ENCODE measurements around the gene PPP1R10.

The PPP1R10 gene

GRCh38 chr6:30598912-30599624, 18.0 kb downstream of the PPP1R10 start:
- DNase-seq (ENCODE audit: low read depth): no peak

- peak; percentile 60 for DNase-seq (ENCODE audit: low read depth)
These were observed 19.5 kb downstream of the PPP1R10 start for GRCh38 chr6:30597315-30598144.

DNA sequence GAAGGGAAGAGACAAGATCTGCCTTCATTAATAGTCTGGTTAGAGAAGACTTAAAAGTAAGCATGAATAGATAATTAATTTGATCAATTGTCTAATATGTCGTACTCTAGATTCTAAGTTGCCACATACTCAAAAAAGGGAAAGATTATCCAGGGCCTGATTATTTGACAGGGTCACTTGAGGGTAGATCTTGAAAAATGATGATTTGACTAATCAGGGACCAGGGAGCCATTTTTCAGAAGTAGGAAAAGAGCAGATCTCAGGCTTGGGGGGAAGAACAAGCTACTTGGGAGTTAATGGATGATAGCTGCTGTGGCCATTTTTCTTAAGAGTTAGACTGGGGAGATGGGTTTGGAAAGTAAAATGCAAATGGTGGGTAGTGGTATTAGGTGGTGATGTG, 24.8 kb downstream of the PPP1R10 start:
- no peak for DNase-seq (ENCODE audit: low read depth)

- no peak for DNase-seq (ENCODE audit: low read depth)
These were observed 26.0 kb downstream of the PPP1R10 start for GRCh38 chr6:30591008-30591407.

DNA sequence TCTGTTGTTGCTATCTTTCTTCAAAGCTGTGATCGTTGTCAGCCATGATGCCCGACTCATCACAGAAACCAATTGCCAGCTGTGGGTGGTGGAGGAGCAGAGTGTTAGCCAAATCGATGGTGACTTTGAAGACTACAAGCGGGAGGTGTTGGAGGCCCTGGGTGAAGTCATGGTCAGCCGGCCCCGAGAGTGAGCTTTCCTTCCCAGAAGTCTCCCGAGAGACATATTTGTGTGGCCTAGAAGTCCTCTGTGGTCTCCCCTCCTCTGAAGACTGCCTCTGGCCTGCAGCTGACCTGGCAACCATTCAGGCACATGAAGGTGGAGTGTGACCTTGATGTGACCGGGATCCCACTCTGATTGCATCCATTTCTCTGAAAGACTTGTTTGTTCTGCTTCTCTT, 26.5 kb downstream of the PPP1R10 start:
- no peak for DNase-seq (ENCODE audit: low read depth)

DNA sequence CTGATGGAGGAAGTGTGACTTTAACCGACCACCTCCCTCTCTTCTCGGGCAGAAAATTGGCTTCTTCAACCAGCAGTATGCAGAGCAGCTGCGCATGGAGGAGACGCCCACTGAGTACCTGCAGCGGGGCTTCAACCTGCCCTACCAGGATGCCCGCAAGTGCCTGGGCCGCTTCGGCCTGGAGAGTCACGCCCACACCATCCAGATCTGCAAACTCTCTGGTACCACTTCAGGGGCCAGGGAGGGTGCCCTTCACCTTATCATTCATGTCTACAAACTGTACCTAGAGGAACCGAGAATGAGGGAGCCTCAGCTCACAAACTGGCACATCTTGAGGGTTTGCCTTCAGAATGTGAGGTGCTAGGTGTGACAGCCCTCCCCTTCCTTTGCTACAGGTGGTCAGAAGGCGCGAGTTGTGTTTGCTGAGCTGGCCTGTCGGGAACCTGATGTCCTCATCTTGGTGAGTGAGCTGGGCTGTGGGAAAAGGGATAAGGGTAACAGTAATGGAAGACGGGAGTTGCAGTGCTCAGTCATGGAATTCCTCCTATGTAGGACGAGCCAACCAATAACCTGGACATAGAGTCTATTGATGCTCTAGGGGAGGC, 27.2 kb downstream of the PPP1R10 start:
- no peak for DNase-seq (ENCODE audit: low read depth)

- DNase-seq (ENCODE audit: low read depth): no peak
These were observed 33.1 kb downstream of the PPP1R10 start for GRCh38 chr6:30583921-30584320.

DNA sequence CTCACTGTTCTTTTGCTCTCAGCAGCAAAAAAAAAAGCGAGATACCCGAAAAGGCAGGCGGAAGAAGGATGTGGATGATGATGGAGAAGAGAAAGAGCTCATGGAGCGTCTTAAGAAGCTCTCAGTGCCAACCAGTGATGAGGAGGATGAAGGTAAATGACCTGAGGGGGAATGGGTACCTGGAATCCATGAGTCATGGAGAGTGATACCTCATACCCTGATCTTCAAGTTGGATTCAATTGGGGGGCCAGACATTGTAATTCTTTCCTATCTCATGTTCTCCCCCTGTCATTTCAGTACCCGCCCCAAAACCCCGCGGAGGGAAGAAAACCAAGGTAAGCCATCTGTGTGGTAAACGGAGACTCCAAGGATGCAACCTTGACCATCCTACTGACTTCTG, 39.0 kb downstream of the PPP1R10 start:
- DNase-seq (ENCODE audit: low read depth): no peak

DNA sequence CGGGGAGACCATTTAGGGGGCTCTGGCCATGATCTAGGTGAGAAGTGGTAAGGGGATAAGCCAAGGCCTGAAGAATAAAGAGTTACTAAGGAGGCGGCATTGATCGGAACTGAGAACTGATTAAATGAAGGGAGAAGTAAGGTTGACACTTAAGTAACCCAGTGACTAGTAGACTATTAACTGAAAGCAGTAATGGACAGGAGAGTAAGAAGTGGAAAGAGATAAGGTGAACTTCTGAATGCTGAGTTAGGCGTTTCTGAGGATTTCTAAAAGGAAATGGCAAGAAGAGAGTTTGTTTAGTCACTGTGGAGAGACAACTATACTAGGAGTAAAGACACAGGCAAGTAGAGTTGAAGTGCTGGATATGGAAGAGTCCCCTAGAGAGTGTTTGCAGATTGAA, 43.9 kb downstream of the PPP1R10 start:
- DNase-seq (ENCODE audit: low read depth): no peak

- DNase-seq (ENCODE audit: low read depth): no peak
These were observed 44.9 kb downstream of the PPP1R10 start for GRCh38 chr6:30572148-30572547.

DNA sequence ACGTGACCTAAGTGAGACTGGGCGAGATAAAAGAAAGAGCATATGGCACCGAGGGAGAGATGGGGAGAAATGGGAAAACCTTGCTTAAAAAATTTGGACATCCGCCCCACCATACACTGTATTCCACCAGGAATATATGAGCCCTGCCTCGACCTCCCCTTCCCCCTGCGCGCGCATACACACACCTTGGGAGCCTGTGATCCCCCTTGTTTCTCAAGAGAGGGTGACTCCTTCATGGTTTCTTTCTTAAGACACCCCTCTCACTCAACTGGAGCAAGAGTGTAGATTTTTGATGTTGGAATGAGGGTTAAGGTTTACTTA, 45.3 kb downstream of the PPP1R10 start:
- DNase-seq (ENCODE audit: low read depth): no peak

DNA sequence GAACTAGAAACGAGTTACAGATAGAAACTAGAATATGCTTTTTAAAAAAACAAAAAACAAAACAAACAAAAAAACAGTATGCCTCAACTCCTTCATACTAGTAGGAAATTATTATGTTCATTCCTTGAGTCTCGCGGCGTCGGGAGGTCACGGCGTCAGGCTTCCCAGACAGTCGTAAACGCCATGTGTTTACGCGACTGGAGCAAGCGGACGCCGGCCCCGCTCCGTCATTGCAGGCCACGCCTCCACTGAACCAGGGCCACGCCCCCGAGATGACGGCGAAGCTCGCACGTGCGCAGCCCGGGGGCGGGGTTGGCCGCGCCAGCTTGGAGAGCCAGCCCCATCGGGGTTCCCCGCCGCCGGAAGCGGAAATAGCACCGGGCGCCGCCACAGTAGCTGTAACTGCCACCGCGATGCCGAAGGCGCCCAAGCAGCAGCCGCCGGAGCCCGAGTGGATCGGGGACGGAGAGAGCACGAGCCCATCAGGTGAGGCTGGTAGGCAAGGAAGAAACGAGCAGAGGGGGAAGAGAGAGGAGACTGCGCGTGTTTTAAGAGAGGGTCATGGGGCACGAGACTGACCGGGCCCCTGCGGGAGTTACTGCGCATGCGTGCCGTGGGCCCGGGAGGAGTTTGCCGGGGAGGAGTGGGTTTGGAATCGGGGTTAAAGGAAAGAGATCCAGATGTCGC, 45.8 kb downstream of the PPP1R10 start, which contains the start of gene ABCF1:
Gene ABCF1 (plus strand): TSS at position 368 of the 687 bp plus-strand sequence. CDS start 46 bp downstream, at position 414.
- DNase-seq (ENCODE audit: low read depth): peak; percentile 99

DNA sequence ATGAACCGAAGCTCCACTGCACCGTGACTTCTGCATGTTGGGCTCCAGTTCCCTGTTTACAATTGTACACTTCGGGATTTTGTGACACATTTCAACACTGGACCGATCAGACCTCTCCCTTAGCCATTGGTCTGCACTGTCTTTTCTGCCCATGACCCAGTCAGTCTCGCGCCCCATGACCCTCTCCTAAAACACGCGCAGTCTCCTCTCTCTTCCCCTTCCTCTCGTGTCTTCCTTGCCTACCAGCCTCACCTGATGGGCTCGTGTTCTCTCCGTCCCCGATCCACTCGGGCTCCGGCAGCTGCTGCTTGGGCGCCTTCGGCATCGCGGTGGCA, 46.3 kb downstream of the PPP1R10 start:
- no peak for DNase-seq (ENCODE audit: low read depth)

- DNase-seq (ENCODE audit: low read depth): no peak
These were observed 46.8 kb downstream of the PPP1R10 start for GRCh38 chr6:30570263-30570662.

- peak; percentile 31 for DNase-seq (ENCODE audit: low read depth)
These were observed 48.8 kb downstream of the PPP1R10 start for GRCh38 chr6:30568245-30568644.

GRCh38 chr6:30565772-30566171, 51.3 kb downstream of the PPP1R10 start:
- no peak for DNase-seq (ENCODE audit: low read depth)

DNA sequence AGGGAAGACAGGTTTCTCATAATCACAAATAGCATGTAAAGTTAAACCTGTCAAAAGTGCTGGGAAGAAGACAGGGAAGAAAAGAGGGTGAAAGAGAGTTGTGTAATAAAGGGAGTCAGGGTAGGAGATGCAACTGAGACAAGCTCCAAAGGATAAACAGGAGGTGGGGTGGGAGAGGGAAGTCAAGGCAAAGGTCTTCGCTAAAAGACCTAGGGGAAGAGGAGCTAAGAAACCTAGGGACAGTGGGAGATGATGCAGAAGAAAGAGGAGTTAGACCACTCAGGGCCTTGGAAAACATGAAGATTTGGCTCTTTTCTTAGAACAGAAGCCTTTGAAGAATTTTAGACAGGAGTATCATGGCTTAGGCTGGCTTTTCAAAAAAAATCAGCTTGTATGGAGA, 52.9 kb downstream of the PPP1R10 start:
- DNase-seq (ENCODE audit: low read depth): no peak

GRCh38 chr6:30562470-30563425, 54.3 kb downstream of the PPP1R10 start:
- no peak for DNase-seq (ENCODE audit: low read depth)

DNA sequence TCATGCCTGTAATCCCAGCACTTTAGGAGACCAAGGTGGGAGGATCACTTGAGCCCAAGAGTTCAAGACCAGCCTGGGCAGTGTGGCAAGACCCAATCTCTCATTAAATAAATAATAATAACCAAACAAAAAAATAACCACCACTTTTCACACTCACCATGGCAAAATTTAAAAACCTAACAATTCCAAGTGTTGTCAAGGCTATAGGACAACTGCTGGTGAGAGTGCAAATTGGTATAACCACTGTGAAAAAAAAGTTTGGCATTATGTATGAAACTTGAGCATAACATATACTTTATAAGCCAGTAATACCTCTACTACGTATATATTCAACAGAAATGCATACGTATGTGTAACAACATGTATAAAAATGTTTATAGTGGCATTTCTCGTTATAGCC, 56.1 kb downstream of the PPP1R10 start:
- DNase-seq (ENCODE audit: low read depth): no peak

DNA sequence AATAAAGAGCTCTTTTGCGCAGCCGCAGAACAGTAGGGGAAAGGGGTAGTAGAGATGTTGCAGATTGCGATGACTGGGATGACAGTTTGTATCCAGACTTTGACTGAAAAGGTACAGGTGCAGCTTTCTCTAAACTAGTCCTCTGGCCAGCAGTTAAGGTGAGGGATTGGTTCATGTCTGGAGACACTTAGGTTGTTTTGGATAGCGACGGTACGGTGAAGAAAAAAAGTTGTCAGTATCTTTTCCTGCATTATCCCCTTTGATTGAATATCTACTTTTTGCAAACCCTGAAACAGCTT, 59.4 kb downstream of the PPP1R10 start:
- no peak for DNase-seq (ENCODE audit: low read depth)

- DNase-seq (ENCODE audit: low read depth): peak; percentile 72
These were observed 59.9 kb downstream of the PPP1R10 start, which contains the start of gene PRR3 for GRCh38 chr6:30556906-30557682. PRR3 (plus strand) TSS chr6:30557295; CDS start chr6:30557345, 50 bp downstream.
